Astrocyte (in vitro differentiated cells and primary cell): ENCODE results near the gene LCE1D.

ENCODE experiments used
- EZH2 ChIP-seq: IDR thresholded peaks from 2 replicates; pipeline ENCODE4 v1.6.1; 2012; ENCODE audit warnings: mild to moderate bottlenecking, low read length, inconsistent platforms; ENCODE audit not compliant: insufficient read depth
- TF ChIP-seq, protein P1 (sequence below): IDR thresholded peaks from 2 replicates; pipeline ENCODE4 v1.5.1; 2011; ENCODE audit warnings: low read depth, mild to moderate bottlenecking, inconsistent platforms, low read length, moderate library complexity; ENCODE audit not compliant: insufficient read depth

- TF ChIP-seq, protein P1, sequence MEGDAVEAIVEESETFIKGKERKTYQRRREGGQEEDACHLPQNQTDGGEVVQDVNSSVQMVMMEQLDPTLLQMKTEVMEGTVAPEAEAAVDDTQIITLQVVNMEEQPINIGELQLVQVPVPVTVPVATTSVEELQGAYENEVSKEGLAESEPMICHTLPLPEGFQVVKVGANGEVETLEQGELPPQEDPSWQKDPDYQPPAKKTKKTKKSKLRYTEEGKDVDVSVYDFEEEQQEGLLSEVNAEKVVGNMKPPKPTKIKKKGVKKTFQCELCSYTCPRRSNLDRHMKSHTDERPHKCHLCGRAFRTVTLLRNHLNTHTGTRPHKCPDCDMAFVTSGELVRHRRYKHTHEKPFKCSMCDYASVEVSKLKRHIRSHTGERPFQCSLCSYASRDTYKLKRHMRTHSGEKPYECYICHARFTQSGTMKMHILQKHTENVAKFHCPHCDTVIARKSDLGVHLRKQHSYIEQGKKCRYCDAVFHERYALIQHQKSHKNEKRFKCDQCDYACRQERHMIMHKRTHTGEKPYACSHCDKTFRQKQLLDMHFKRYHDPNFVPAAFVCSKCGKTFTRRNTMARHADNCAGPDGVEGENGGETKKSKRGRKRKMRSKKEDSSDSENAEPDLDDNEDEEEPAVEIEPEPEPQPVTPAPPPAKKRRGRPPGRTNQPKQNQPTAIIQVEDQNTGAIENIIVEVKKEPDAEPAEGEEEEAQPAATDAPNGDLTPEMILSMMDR = no peak
- TF ChIP-seq EZH2 = no peak
Measured at GRCh38 chr1:152753586-152753985, 42.9 kb upstream of the LCE1D start.
